Renal cortical epithelial cell (primary cell): ENCODE measurements around the gene SNED1. TPM values are rescaled to one million over a fixed set of nuclear protein-coding genes. Genes with fewer than 3 reads are reported as not detected.

ENCODE experiments used
- DNase-seq: peaks from one replicate; pipeline ENCODE4 v3.0.0-alpha.2; 2011; ENCODE audit warnings: low read depth
- total RNA-seq: library from RNA; depleted of rRNA; stranded (reverse); fragments of >200 nt; gene quantifications from 2 replicates; pipeline ENCODE4 v1.2.3, GENCODE V29; 2014

SNED1 gene
- total RNA-seq, 1 donor from 2014 or later: 4.2 TPM

DNA sequence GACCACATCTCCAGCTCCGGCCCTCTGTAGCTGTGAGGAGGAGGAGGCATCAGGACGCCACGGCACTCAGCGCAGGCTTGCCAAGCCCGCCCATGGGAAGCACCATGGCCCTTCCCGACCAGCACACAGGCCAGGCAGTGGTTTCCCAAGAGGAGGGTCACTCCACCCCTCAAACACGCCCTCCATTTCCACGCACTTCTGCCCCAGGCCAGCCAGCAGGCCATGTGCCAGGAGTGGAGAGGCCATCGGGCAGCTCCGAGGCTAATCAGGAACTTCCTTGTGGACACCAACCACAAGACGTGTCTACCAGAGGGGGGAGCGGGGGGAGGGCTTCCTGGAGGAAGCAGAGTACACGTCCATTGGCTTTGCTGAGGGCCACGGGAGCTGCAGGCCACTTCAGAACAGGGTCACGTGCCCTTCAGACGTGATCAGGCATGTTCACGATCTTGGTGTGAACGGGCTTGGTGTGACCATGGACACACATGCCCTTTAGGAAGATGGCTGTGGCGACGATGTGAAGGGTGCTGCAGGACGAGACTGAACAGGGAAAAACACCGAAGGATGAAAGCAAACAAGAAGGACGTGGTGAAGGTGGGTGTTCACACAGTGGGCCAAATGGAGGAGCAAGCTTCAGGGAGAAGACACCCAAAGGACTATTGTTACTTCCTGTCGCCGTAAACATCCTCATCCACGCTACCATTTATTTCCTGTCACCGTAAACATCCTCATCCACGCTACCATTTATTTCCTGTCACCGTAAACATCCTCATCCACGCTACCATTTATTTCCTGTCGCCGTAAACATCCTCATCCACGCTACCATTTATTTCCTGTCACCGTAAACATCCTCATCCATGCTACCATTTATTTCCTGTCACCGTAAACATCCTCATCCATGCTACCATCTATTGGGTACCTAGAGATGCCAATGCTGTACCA, 110.1 kb downstream of the SNED1 start:
- no peak for DNase-seq

- DNase-seq: no peak
Measured at GRCh38 chr2:241109210-241110088, 111.0 kb downstream of the SNED1 start.

DNA sequence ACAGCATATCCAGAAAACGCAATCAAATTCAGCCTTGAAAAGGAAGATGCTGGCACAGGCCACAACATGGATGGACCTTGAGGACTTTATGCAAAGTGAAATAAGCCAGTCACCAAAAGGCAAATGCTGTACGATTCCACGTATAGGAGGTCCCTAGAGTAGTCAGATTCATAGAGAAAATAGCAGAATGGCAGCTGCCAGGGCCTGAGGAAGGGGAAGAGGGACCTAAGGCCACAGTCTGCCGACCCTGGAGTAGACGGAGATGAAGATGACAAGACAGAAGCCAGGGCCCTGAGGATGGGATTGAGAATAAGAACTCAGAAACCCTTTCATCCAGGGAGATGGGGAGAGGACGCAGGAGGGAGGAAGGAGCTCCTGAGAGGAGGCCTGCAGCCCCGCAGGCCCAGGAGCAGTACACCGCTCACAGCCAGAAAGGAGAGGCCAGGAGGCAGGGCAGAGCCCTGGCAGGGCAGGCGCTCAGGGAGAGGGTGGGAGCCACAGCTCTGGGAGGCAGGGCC, 111.7 kb downstream of the SNED1 start:
- DNase-seq: no peak

- DNase-seq: no peak
Measured at GRCh38 chr2:241110607-241111439, 112.4 kb downstream of the SNED1 start.

DNA sequence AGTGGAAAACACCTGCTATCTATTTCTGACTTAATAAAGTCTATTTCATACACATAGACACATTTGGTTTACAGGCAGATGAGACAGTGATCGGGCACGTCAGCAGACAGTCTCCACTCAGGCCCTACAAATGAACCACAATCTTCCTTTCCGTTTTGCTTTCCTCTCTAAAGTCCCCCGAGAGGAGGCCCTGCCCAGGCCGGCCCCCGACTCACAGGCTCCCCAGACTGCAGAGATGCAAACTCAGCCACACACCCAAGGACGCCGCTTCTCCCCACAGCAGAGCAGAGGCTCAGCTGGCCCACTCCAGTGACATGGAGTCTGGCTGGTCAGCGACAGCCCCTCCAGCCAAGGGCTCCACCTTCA, 113.0 kb downstream of the SNED1 start:
- DNase-seq: no peak

DNA sequence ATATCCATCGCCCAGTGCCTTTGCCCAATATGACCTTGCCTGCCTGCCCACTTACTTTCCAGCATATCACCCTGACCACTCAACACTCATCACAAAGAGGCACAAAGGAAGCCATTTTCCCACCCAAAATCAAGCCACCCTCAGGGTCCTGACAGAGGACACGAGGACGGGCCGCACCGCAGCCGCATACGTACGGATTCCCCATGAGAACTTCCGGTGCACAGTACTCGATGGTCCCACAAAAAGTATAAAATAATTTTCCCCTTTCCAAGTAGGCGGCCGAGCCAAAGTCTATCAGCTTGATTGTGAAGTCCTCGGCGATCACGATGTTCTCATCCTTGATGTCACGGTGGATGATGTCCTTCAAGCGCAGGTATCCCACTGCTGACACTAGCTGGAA, 113.6 kb downstream of the SNED1 start:
- DNase-seq: no peak

GRCh38 chr2:241112592-241112991, 114.2 kb downstream of the SNED1 start:
- DNase-seq: no peak

DNA sequence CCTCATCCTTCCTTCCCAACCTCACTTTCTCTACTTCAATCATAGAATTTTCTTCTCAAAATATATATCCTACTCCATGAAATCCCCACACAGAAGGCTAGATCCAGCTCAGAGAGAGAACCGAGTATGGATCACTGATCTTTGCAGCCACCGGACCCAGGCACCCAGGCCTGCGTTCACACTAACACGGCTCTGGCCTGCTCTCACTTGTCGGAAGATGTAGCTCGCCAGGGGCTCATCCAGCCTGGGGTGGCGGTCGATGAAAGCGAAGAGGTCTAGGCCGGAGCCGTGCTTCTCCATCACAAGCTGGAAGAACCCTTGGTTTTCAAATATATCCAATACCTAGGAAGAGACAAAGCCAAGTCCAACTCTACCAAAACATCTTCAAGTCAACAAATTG, 116.4 kb downstream of the SNED1 start:
- DNase-seq: no peak

DNA sequence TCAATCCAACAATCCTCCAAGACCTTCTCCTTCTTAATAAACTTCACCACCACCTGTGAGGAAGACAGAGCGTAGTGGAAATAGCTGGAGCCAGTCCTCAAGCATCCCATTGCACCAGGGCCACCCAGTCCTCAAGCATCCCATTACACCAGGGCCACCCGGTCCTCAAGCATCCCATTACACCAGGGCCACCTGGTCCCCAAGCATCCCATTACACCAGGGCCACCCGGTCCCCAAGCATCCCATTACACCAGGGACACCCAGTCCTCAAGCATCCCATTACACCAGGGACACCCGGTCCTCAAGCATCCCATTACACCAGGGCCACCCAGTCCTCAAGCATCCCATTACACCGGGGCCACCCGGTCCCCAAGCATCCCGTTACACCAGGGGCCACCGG, 116.9 kb downstream of the SNED1 start:
- DNase-seq: no peak

- DNase-seq: no peak
Measured at GRCh38 chr2:241116606-241117560, 118.5 kb downstream of the SNED1 start.

- no peak for DNase-seq
Measured at GRCh38 chr2:241118737-241119505, 120.5 kb downstream of the SNED1 start.

GRCh38 chr2:241120440-241120839, 122.0 kb downstream of the SNED1 start:
- no peak for DNase-seq

DNA sequence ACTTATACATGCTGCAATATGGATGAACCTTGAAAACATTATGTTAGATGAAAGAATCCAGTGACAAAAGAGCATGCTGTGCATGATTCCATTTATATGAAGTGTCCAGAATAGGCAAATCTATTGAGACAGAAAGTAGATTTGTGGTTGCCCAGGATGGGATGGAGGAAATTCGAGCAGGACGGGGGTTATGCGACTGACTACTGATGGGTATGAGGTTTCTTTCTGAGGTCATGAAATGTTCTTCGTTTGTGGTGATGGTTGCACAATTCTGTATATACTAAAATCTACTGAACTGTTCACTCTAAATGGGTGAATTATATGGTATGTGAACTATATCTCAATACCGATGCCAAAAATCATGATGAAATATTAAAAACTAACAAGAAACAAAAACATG, 122.6 kb downstream of the SNED1 start:
- no peak for DNase-seq

DNA sequence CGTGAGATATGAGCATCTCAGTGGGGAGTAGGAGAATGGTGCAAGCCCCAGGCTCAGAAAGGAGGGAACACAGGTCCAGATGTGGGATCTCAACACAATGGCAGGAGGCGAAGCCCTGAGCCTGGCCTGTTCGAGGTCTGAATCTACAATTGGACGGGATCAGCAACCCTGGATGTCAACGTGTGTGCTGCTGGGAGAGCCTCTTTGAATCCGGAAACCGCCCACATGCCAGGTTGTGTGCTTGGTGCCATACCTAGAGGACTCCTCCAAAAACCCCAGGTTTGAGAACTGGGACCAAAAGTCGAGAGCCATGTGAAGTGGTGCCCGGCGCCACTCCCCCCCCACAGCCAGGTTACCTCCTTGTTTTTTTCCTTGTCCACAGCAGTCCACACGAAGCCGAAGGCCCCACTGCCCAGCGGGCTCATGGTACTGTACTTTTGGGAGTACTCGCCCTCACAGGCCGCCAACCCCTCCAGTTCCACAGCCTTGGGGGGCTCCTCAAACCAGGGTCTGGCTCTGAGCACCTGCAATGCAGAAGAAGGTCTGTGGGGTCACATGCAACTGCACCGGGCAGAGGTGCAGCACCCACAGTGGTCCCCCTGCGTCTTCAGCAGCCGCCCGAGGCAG, 124.1 kb downstream of the SNED1 start:
- no peak for DNase-seq

DNA sequence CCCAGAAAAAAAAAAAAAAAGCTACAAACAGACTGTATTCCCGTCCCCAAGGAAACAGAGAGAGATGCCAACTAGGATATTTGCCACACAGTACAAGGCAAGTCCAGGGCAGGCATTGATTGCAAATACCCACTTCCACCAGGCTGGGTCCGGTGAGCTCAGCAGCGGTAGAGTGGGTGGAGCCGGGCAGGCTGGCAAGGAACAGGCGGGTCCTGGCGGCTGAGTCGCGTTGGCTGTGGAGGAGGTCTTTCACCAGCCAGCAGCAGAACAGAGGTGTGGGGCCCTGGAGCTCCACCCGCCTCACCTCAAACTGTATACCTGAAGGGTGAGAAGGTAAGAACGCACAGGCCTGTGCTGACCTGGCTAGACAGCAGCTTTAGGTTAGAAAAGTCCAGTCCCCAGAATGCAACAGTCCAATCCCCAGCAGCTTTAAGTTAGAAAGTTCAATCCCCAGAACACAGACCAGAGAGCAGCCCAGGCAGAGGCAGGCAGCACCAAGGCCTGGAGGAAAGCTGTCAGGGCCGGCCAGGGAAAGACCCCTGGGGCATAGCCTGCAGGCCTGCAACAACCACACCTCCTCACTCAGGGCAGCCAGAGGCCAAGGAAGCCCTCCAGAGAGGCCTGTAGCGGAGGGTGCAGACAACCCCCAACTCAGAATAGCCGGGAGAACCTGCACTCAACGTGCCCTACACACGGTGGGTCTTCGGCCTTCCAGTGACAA, 125.6 kb downstream of the SNED1 start:
- DNase-seq: no peak

- DNase-seq: no peak
Measured at GRCh38 chr2:241125626-241126025, 127.2 kb downstream of the SNED1 start.

GRCh38 chr2:241126201-241126611, 127.8 kb downstream of the SNED1 start:
- DNase-seq: no peak

- no peak for DNase-seq
Measured at GRCh38 chr2:241126771-241127202, 128.4 kb downstream of the SNED1 start.
